Astrocyte of the cerebellum (primary cell): ENCODE measurements around the gene F8.
"Not testable (repeated sequence)": the region's sequence is repeated elsewhere in the genome, so short reads cannot be mapped to it uniquely, and the experiment has no call there.

ENCODE experiments used
- DNase-seq: peaks from one replicate; pipeline ENCODE4 v3.0.0-alpha.2; 2011; ENCODE audit warnings: low read depth
- H3K4me3 ChIP-seq: 2 replicates; pipeline ENCODE4 v1.5.1; 2011; ENCODE audit warnings: mild to moderate bottlenecking, low read depth, low read length, moderate library complexity
- in situ Hi-C: cut with HindIII; loops from 2 replicates; pipeline ENCODE4 v1.10.0; 2017; ENCODE audit warnings: low sequenced_read_pairs
- TF ChIP-seq, protein P1 (sequence below): IDR thresholded peaks from 2 replicates; pipeline ENCODE4 v1.5.1; 2012; ENCODE audit warnings: low read length, low read depth, moderate library complexity, mild to moderate bottlenecking; ENCODE audit errors: missing control alignments

Gene F8

DNA sequence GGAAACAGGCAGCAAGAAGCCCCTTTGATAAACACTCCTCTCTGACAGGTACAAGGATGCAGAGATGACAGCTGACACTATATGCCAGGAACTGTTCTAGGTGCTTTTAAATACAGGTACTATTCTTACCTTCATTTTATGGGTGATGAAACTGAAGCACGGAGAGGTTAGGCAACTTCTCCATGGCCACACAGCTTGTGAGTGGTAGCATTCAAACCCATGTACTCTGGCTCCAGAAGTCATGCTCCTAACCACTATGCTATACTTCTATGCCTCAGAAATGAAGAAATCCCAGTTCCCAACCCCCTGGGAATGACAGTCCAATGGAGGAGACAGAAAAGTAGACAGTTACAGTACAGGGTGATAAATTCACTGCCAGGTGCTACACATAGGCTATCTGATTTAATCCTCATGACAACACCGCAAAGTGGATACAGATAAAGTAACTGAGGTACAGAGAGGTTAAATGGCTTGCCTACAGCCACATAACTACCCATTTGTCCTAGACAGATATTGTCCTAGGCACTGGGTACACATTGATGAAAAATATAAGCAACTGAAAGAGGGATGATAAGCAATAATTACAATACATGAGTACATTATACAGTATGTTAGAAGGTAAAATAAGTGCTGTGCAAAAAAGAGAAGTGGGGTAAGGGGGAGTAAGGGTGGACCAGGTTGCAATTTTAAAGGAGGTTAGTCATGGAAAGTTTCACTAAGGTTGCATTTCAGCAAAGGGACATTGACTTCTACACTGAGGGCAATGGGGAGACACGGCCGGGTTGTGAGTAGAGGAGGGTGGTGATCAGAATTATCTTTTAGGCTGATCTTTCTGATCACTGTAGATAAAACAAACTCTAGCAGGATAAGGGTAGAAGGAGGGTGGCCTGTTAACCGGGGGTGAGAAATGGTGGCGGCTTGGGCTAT lies 1.6 kb upstream of the F8 start:
- TF ChIP-seq, protein P1, sequence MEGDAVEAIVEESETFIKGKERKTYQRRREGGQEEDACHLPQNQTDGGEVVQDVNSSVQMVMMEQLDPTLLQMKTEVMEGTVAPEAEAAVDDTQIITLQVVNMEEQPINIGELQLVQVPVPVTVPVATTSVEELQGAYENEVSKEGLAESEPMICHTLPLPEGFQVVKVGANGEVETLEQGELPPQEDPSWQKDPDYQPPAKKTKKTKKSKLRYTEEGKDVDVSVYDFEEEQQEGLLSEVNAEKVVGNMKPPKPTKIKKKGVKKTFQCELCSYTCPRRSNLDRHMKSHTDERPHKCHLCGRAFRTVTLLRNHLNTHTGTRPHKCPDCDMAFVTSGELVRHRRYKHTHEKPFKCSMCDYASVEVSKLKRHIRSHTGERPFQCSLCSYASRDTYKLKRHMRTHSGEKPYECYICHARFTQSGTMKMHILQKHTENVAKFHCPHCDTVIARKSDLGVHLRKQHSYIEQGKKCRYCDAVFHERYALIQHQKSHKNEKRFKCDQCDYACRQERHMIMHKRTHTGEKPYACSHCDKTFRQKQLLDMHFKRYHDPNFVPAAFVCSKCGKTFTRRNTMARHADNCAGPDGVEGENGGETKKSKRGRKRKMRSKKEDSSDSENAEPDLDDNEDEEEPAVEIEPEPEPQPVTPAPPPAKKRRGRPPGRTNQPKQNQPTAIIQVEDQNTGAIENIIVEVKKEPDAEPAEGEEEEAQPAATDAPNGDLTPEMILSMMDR = no peak
- no peak for DNase-seq
- in situ Hi-C loops = no loop called here
- H3K4me3 ChIP-seq = no peak overlapping the region

DNA sequence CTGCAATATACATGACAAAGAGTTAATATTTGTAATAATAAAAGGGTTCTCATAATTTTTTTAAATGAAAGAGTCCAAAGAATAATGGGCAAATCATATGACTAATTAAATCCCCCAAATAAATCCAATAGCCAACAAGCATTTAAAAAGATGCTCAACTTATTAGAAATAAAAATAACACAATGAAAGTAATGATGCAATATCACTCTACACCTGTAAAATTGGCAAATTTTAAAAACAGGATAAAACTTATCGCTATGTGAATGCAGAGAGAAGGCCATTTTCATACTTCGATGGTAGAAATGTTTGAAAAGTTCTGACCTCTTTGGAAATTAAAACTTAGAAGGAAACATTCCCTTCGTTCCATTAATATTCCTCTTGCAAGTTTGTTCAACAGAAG lies 1.9 kb downstream of the F8 start:
- no peak for DNase-seq
- in situ Hi-C loops = no loop called here
- TF ChIP-seq, protein P1 = no peak
- H3K4me3 ChIP-seq = no peak overlapping the region

DNA sequence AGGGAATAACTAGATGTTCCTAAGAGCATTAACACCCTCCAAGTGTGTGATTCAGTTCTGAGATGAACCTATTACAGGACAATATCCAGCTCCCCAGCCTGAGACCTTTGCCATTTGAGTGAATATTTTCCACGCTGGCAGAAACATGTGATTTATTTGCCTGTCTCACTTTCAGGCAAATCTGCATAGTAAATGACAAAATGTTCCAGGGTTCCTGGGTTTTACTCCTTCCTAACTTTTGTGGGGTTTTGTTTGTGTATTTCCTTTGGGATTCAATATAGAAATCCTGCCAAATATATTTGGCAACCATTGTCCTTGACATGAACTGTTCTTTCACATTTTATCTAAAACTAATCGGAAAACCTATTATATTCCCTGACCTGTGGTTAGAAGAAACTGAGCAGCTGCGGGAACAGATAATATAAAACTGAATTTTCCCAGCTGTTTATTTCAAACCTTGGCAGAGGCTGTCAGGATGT lies 12.5 kb downstream of the F8 start:
- no peak for DNase-seq
- TF ChIP-seq, protein P1 = no peak
- in situ Hi-C loops = no loop called here
- H3K4me3 ChIP-seq = no peak overlapping the region

DNA sequence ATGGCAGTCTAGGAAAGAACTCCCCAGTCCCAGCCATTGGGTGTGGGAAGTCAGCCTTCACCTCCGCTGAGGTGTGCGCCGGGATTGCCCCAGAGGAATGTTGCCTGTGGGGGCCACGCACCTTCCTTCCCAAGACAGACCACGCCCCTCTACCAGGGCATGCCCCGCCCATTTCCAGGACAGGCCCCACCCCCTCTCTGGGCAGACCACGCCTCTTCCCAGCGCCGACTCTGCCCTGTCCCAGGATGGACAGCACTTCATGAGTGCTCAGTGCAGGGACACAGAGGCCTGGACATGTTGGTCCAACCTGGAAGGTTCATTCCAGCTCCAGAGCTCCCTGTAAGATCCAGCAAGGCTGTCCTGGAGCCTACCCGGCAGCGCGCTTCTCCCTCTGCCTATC lies 13.9 kb downstream of the F8 start:
- in situ Hi-C loops, H3K4me3 ChIP-seq, DNase-seq: not testable (repeated sequence)

DNA sequence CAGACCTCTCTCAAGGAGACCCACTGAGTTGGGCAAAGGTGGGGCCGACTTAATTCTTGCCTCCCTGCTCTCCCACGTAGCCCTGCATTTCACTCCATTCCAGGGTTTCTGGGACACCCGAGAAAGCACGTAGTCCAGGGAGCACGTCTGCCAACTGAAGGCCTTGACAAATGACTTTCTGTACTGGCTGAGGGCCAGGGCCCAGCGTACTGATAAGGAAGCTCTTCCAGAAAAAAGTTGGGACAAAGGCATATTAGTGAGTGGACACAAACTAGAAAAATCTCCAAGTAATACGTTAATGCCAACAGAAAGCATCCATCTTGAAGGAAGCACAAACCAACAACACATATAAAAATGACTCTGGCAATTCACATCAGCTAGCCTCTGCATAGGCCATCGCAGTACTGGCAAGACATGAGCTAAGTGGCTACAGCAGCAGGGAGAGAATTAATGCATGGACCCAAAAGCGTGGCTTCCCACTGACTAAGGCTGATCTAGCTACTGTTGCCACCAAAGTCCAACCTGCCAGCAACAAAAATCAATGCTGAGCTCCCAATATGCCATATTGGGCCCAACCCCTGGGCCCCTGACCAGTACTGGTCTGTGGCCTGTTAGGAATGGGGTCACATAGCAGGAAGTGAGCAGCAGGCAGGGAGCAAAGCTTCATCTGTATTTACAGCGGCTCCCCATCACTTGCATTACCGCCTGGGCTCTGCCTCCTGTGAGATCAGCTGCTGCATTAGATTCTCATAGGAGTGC lies 15.4 kb downstream of the F8 start:
- H3K4me3 ChIP-seq, DNase-seq, in situ Hi-C loops: not testable (repeated sequence)

DNA sequence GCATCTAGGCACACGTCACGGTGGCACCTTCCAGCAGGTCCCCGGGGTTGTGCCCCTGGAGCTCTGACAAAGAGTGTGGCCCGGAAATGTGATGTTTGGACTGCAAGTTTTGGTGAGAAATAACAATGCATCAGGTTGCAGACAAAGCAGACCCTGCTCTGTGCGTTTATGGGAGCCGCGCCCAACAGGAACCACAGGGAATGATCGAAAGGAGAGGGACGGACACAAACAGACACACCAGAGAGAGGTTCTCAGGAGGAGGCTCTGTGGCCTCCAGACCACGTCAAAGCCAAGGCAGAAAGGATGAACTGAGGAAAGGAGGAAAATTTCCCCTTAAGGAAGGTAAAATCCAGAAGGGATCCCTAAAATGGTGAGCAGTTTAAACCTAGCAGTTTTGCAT lies 16.1 kb downstream of the F8 start:
- H3K4me3 ChIP-seq, in situ Hi-C loops, DNase-seq: not testable (repeated sequence)

DNA sequence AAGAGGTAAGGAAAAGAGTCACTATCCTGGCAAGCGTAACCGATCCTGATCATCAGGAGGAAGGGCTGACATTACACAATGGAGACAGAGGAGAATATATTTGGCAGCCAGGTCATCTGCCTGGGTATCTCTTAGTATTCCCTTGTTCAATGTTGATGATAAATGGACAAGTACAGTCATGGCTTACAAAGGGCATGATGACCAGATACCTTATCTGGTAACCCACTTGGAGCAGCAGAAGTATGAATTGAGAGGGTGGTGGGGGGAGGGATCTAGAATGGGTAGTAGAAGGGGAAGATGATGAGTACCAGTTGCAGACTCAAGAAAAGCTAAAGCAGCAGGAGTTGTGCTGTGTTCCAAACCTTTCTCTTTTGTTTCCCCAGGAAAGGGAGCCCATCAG lies 17.3 kb downstream of the F8 start:
- TF ChIP-seq, protein P1 = no peak
- DNase-seq = no peak
- in situ Hi-C loops = no loop called here
- H3K4me3 ChIP-seq = no peak overlapping the region

DNA sequence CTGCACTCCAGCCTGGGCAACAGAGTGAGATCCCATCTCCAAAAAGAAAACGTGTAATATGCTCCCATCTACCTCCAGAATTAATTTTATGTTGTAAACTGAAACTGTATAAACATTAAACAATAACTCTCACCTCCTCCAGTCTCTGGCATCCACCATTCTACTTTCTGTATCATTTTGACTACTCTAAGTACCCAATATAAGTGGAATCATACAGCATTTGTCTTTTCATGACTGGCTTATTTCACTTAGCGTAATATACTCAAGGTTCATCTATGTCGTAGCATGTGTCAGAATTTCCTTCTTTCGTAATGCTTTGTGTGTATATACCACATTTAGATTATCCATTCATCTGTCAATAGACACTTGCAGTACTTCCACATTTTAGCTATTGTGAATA lies 20.6 kb downstream of the F8 start:
- no peak overlapping the region for H3K4me3 ChIP-seq
- in situ Hi-C loops = no loop called here
- DNase-seq = no peak
- TF ChIP-seq, protein P1 = no peak
